HepG2 (cell line): ENCODE data around the gene QSER1. TPM values are rescaled to one million over a fixed set of nuclear protein-coding genes. Genes with fewer than 3 reads are reported as not detected.

Experiments used
- ATAC-seq: fragments of 200-7000 bp; cut with Tn5 transposase; 3 replicates; pipeline ENCODE4 v1.9.1; 2020; ENCODE audit warnings: mild to moderate bottlenecking, moderate library complexity
- BruUV-seq: library from RNA; stranded (reverse); fragments of 400-500 nt; replicated peaks from 2 replicates; lab custom pipeline; 2021; lab: Mats Ljungman, UMichigan
- CTCF ChIA-PET: fragments of 300-600 bp; formaldehyde crosslinking; extraction: SDS; loops from one replicate; lab custom pipeline; 2021; ENCODE audit warnings: low total read pairs, inconsistent platforms, low intra/inter-chr PET ratio; lab: Yijun Ruan, JAX
- POLR2A ChIA-PET: fragments of 350-600 bp; sonication (Branson Sonifier 250); formaldehyde crosslinking; loops from one replicate; lab custom pipeline; 2020; ENCODE audit warnings: antibody characterized with exemption, inconsistent platforms; lab: Yijun Ruan, JAX
- DNase-seq: peaks from one replicate; pipeline ENCODE4 v3.0.0-alpha.2; 2015; ENCODE audit warnings: low spot score
- FAIRE-seq: peaks from 3 replicates; lab custom pipeline; 2011; peaks lifted over from hg19 to GRCh38; lab: Jason Lieb, UNC
- H2AFZ ChIP-seq: one replicate; pipeline ENCODE4 v1.6.1; 2011; ENCODE audit warnings: low read length, inconsistent platforms
- H3K27ac ChIP-seq: fragments of 300-600 bp; 3 replicates; pipeline ENCODE4 v1.8.0; 2011; ENCODE audit warnings: mixed run types, mild to moderate bottlenecking, mixed read lengths, low read length, inconsistent platforms; ENCODE audit not compliant: insufficient read depth; ENCODE audit errors: extremely low read length
- H3K27me3 ChIP-seq, 2 experiments: fragments of 200-600 bp in 1 of 2; 2 replicates in 1 of 2; 3 replicates in 1 of 2; pipeline versions ENCODE4 v1.6.0 to v1.8.0; 2011; ENCODE audit warnings: low read length in 2 of 2, mild to moderate bottlenecking in 2 of 2, moderate library complexity in 2 of 2, inconsistent platforms in 1 of 2; ENCODE audit not compliant: insufficient read depth in 2 of 2, control insufficient read depth in 1 of 2
- H3K36me3 ChIP-seq, 2 experiments: fragments of 200-600 bp in 1 of 2; replicated peaks in 1 of 2; 2 replicates in 1 of 2; 3 replicates in 1 of 2; pipeline versions ENCODE4 v1.5.1 to v1.8.0; 2011; ENCODE audit warnings: low read length in 2 of 2, inconsistent platforms in 1 of 2; ENCODE audit not compliant: insufficient read depth in 2 of 2, control insufficient read depth in 1 of 2
- H3K4me1 ChIP-seq: 2 replicates; pipeline ENCODE4 v1.5.1; 2012; ENCODE audit warnings: low read length, inconsistent platforms; ENCODE audit not compliant: insufficient read depth
- H3K4me2 ChIP-seq: 2 replicates; pipeline ENCODE4 v1.6.0; 2011; ENCODE audit warnings: low read depth, low read length, inconsistent platforms
- H3K4me3 ChIP-seq, 3 experiments: fragments of 200-600 bp in 1 of 3; sonication (generic), shearing (Covaris generic) in 1 of 3; replicated peaks in 1 of 3; 2 replicates each; pipeline ENCODE4 v1.5.1; 2011 to 2016; ENCODE audit warnings: low read length in 3 of 3, inconsistent platforms in 2 of 3, low read depth in 2 of 3, mild to moderate bottlenecking in 2 of 3, control low read depth in 1 of 3, mixed read lengths in 1 of 3; ENCODE audit not compliant: insufficient read depth in 1 of 3
- H3K79me2 ChIP-seq: one replicate; pipeline ENCODE4 v1.6.1; 2011; ENCODE audit warnings: low read length, inconsistent platforms; ENCODE audit not compliant: insufficient read depth
- H3K9ac ChIP-seq: 2 replicates; pipeline ENCODE4 v1.6.0; 2011; ENCODE audit warnings: mild to moderate bottlenecking, low read depth, low read length, inconsistent platforms; ENCODE audit not compliant: insufficient read depth
- H3K9me3 ChIP-seq: 2 replicates; pipeline ENCODE4 v1.5.1; 2012; ENCODE audit warnings: mild to moderate bottlenecking, low read length
- H4K20me1 ChIP-seq: 2 replicates; pipeline ENCODE4 v1.6.0; 2011; ENCODE audit warnings: inconsistent platforms, mild to moderate bottlenecking, low read length, moderate library complexity; ENCODE audit not compliant: insufficient read depth
- BCL3 ChIP-seq: sonication (generic); formaldehyde crosslinking; IDR thresholded peaks from 2 replicates; pipeline ENCODE4 v1.5.1; 2020; ENCODE audit warnings: mild to moderate bottlenecking, missing genetic modification reagents, moderate library complexity
- BRCA1 ChIP-seq: sonication (generic); formaldehyde crosslinking; IDR thresholded peaks from 2 replicates; pipeline ENCODE4 v1.4.0; 2020; ENCODE audit warnings: missing genetic modification reagents
- DMAP1 ChIP-seq: IDR thresholded peaks from 2 replicates; pipeline ENCODE4 v1.6.1; 2016
- EHMT2 ChIP-seq: fragments of 200-600 bp; sonication (generic); IDR thresholded peaks from 2 replicates; pipeline ENCODE4 v1.7.0; 2017; ENCODE audit warnings: antibody characterized with exemption, low read depth, low read length, borderline replicate concordance
- IRX3 ChIP-seq: sonication (generic); formaldehyde crosslinking; IDR thresholded peaks from 2 replicates; pipeline ENCODE4 v1.8.1; 2023; ENCODE audit warnings: mild to moderate bottlenecking, low read depth, missing genetic modification reagents, borderline replicate concordance
- ISX ChIP-seq: sonication (generic); formaldehyde crosslinking; conservative IDR thresholded peaks from 2 replicates; pipeline ENCODE4 v1.5.0; 2020; ENCODE audit warnings: missing genetic modification reagents
- MIXL1 ChIP-seq: IDR thresholded peaks from 2 replicates; pipeline ENCODE4 v1.6.1; 2016
- NFIC ChIP-seq: IDR thresholded peaks from 2 replicates; pipeline ENCODE4 v1.6.1; 2012; ENCODE audit warnings: mild to moderate bottlenecking, low read length, inconsistent platforms
- PATZ1 ChIP-seq: sonication (generic); formaldehyde crosslinking; IDR thresholded peaks from 2 replicates; pipeline ENCODE4 v1.4.0; 2020; ENCODE audit warnings: missing genetic modification reagents
- PHB2 ChIP-seq: fragments of 450-650 bp; IDR thresholded peaks from 2 replicates; pipeline ENCODE4 v1.6.1; 2018; ENCODE audit not compliant: partially characterized antibody
- RBM39 ChIP-seq: fragments of 200-400 bp; formaldehyde crosslinking; IDR thresholded peaks from one replicate; pipeline ENCODE4 v1.6.1; 2018; ENCODE audit warnings: antibody characterized with exemption, mild to moderate bottlenecking, low read depth, low read length; ENCODE audit not compliant: poor library complexity, severe bottlenecking
- REXO4 ChIP-seq: sonication (generic); formaldehyde crosslinking; IDR thresholded peaks from 2 replicates; pipeline ENCODE4 v1.8.0; 2022; ENCODE audit warnings: missing genetic modification reagents, mild to moderate bottlenecking, borderline replicate concordance
- SNRNP70 ChIP-seq: fragments of 200-400 bp; formaldehyde crosslinking; IDR thresholded peaks from 2 replicates; pipeline ENCODE4 v1.6.1; 2017; ENCODE audit warnings: mild to moderate bottlenecking, low read depth, low read length, moderate library complexity
- THAP7 ChIP-seq: sonication (generic); formaldehyde crosslinking; IDR thresholded peaks from 2 replicates; pipeline ENCODE4 v1.8.1; 2023; ENCODE audit warnings: mild to moderate bottlenecking, missing genetic modification reagents
- ZBTB1 ChIP-seq: sonication (generic); formaldehyde crosslinking; IDR thresholded peaks from 2 replicates; pipeline ENCODE4 v1.4.0; 2020; ENCODE audit warnings: missing genetic modification reagents, borderline replicate concordance
- ZNF160 ChIP-seq: sonication (generic); formaldehyde crosslinking; IDR thresholded peaks from 2 replicates; pipeline ENCODE4 v1.8.0; 2022; ENCODE audit warnings: mild to moderate bottlenecking, inconsistent platforms, missing genetic modification reagents
- ZNF24 ChIP-seq: fragments of 450-650 bp; IDR thresholded peaks from 2 replicates; pipeline ENCODE4 v1.6.1; 2017; ENCODE audit warnings: antibody characterized with exemption, mild to moderate bottlenecking
- ZNF263 ChIP-seq: sonication (generic); formaldehyde crosslinking; IDR thresholded peaks from 2 replicates; pipeline ENCODE4 v1.4.0; 2020; ENCODE audit warnings: missing genetic modification reagents
- ZNF891 ChIP-seq: sonication (generic); formaldehyde crosslinking; IDR thresholded peaks from 2 replicates; pipeline ENCODE4 v1.5.0; 2020; ENCODE audit warnings: mild to moderate bottlenecking, missing genetic modification reagents
- WGBS: methylation state at CpG from one replicate; pipeline ENCODE4 v1.1.6; 2017; ENCODE audit warnings: low lambda C conversion rate; 5-methylcytosine and 5-hydroxymethylcytosine counted together
- in situ Hi-C: cut with HindIII; loops from 2 replicates; pipeline ENCODE4 v1.10.0; 2017; ENCODE audit warnings: low pct_unique_long_range_greater_than_20kb; ENCODE audit not compliant: extremely low pct_ligation_motif_present
- intact Hi-C: fragments of 100-400 bp; cut with micrococcal nuclease; formaldehyde crosslinking; loops from one replicate; pipeline ENCODE4 v1.10.0; 2022; ENCODE audit not compliant: unreplicated experiment
- polyA plus RNA-seq, 8 experiments: library from polyadenylated mRNA; depleted of rRNA in 3 of 8; stranded (reverse) in 7 of 8; unstranded in 1 of 8; fragments of >200 nt; fragmentation: Illumina TruSeq in 4 of 8; extraction: Trizol in 4 of 8; gene quantifications; 2 replicates each; pipeline versions ENCODE4 v1.2.1 to v1.2.3, GENCODE V29; 2011 to 2016; ENCODE audit warnings: low read depth in 4 of 8, missing spikeins in 1 of 8, mixed read lengths in 1 of 8; ENCODE audit not compliant: insufficient read depth in 1 of 8
- total RNA-seq, 5 experiments: library from RNA; depleted of rRNA; stranded (reverse); fragments of >200 nt; fragmentation: Illumina TruSeq; extraction: Trizol; gene quantifications; 2 replicates each; pipeline ENCODE4 v1.2.3, GENCODE V29; 2016; ENCODE audit warnings: low read depth in 1 of 5

Gene QSER1
- total and polyA plus RNA-seq, 2 of the 13 experiments (the other 11 are each of a cell fraction or from before 2014, with no cell fraction given): 8.9 to 17.3 TPM

DNA sequence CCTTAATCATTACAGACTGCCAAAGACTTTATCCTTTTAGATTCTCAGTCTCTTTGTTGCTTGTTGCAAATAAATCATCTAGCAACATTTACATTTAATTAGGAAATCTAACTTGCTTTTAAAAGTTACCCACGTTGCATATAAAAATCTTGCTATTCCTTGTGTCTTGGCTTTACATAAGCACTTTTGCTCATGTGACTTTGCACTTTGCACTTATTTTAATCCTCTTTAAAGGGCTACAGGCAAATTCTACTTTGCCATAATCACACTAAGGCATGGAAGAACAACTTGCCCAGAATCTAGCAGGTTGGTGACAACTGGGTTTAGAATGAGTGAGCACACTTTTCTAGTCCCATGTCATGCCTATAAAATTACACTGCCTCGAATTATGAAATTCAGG lies 37.0 kb upstream of the QSER1 start:
- intact Hi-C loops (no loop called here), in situ Hi-C loops (no loop called here)
- no peak overlapping the region for H3K4me2 ChIP-seq
- WGBS: 1% methylated on average over 2 of the region's 2 CpGs
- ATAC-seq (no peak), DNase-seq (no peak), FAIRE-seq (no peak)
- CTCF ChIA-PET: no interaction called here
- H2AFZ ChIP-seq: no peak overlapping the region
- H3K4me1 ChIP-seq: no peaks in the 10 kb centered on the region
- no peaks in the 10 kb centered on the region for H3K36me3 ChIP-seq
- H3K27me3 ChIP-seq: no peaks in the 10 kb centered on the region
- no peaks in the 10 kb centered on the region for H3K79me2 ChIP-seq
- BruUV-seq: no TSS peak
- H4K20me1 ChIP-seq: no peaks in the 10 kb centered on the region
- no peak overlapping the region for H3K9ac ChIP-seq
- H3K27ac ChIP-seq: no peak overlapping the region
- no peak overlapping the region for H3K4me3 ChIP-seq
- POLR2A ChIA-PET: no interaction called here
- TF ChIP-seq ISX (no peak), PHB2 (no peak), ZBTB1 (CRISPR knock-in tag) (no peak), RBM39 (no peak), ZNF24 (no peak), BCL3 (CRISPR knock-in tag) (no peak), IRX3 (CRISPR knock-in tag) (no peak), BRCA1 (CRISPR knock-in tag) (no peak), MIXL1 (CRISPR knock-in tag) (no peak), PATZ1 (no peak), REXO4 (no peak), ZNF263 (CRISPR knock-in tag) (no peak), ZNF891 (no peak), DMAP1 (no peak), NFIC (no peak), SNRNP70 (no peak), ZNF160 (CRISPR knock-in tag) (no peak), THAP7 (CRISPR knock-in tag) (no peak), EHMT2 (no peak)
- H3K9me3 ChIP-seq: no peaks in the 10 kb centered on the region
